Ovary (tissue), 9 donors: Measurements from ENCODE around the gene SMO. TPM values are rescaled to one million over a fixed set of nuclear protein-coding genes. Genes with fewer than 3 reads are reported as not detected.

Source experiments
- DNase-seq, 5 donors: peaks; one replicate each; pipeline ENCODE4 v3.0.0-alpha.2; 2019 to 2020
- H3K27ac ChIP-seq, 2 donors: fragments of 200-600 bp; one replicate each; pipeline versions ENCODE4 v1.5.1 to v1.8.0; 2019 to 2022
- H3K27me3 ChIP-seq: fragments of 200-600 bp; one replicate; pipeline ENCODE4 v1.8.0; 2022
- H3K36me3 ChIP-seq: fragments of 200-600 bp; sonication (generic); one replicate; pipeline ENCODE4 v1.5.1; 2019
- H3K4me1 ChIP-seq: one replicate; pipeline ENCODE4 v1.8.1; 2013; ENCODE audit warnings: mild to moderate bottlenecking, moderate library complexity; ENCODE audit not compliant: insufficient read depth
- H3K4me3 ChIP-seq: fragments of 200-600 bp; sonication (generic); one replicate; pipeline ENCODE4 v1.5.1; 2017
- H3K9me3 ChIP-seq, 2 donors: fragments of 200-600 bp in 1 of 2; sonication (generic) in 1 of 2; one replicate each; pipeline versions ENCODE4 v1.5.1 to v1.8.1; 2013 to 2019; ENCODE audit warnings: mild to moderate bottlenecking in 1 of 2, moderate library complexity in 1 of 2
- EP300 ChIP-seq: sonication (generic); formaldehyde crosslinking; IDR thresholded peaks from one replicate; pipeline ENCODE4 v1.6.1; 2017; ENCODE audit warnings: antibody characterized with exemption
- POLR2A ChIP-seq: fragments of 450-650 bp; IDR thresholded peaks from one replicate; pipeline ENCODE4 v1.6.1; 2017; ENCODE audit warnings: antibody characterized with exemption, mild to moderate bottlenecking, moderate library complexity
- WGBS, 3 donors: extraction: QIAGEN DNeasy Blood & Tissue Kit in 1 of 3; methylation state at CpG; one replicate each; pipeline versions ENCODE4 v1.1.5 to v1.1.7; 2013 to 2017; 5-methylcytosine and 5-hydroxymethylcytosine counted together
- intact Hi-C, 4 donors: fragments of 100-400 bp; cut with DNase I; formaldehyde crosslinking; loops; one replicate each; pipeline versions ENCODE4 v1.11.0 to v1.15.1; 2022 to 2023
- polyA plus RNA-seq, 2 donors: library from polyadenylated mRNA; stranded (reverse); fragments of 200-250 nt in 1 of 2; fragments of 350-450 nt in 1 of 2; fragmentation: Illumina TruSeq in 1 of 2; extraction: RNeasy Lipid Tissue Mini Kit (QIAGEN cat#74804) in 1 of 2; gene quantifications; one replicate each; pipeline ENCODE4 v1.2.3, GENCODE V29; 2013 to 2014
- small RNA-seq: library from RNA; depleted of rRNA; stranded (forward); fragments of <200 nt; gene quantifications from one replicate; pipeline ENCODE3, GENCODE V24; 2016
- total RNA-seq, 7 donors: library from RNA; depleted of rRNA in 2 of 7; stranded (reverse); fragments of >200 nt in 2 of 7; fragmentation: NEBNext Ultra II Directional in 3 of 7; extraction: Animal tissue kit (Norgen Biotek cat#: 25700) in 3 of 7; gene quantifications; one replicate each; pipeline versions ENCODE4 v1.1.0 to v1.2.4, GENCODE V29; 2016 to 2023
- TF ChIP-seq, protein P1 (sequence below), 3 donors: fragments of 450-650 bp in 2 of 3; fragments of 200-600 bp in 1 of 3; IDR thresholded peaks; one replicate each; pipeline versions ENCODE4 v1.5.1 to v1.8.0; 2016 to 2022; ENCODE audit warnings: antibody characterized with exemption in 3 of 3, mild to moderate bottlenecking in 1 of 3
- donor health status: DM: no; HTN: no; CAD: no; lungs with moderate emphysema.
- donor health status: DM: no; HTN: no; CAD: no.
- donor health status: Bipolar disorder and iron deficiency.
- donor health status: DM: yes; HTN: yes; CAD: no.
- donor health status: DM: no; HTN: no; CAD: no.
- donor health status: DM: yes; HTN: yes; CAD: no.

Gene SMO
- total and polyA plus RNA-seq, 9 donors = 14.3 to 47.8 (median 33.2) TPM

GRCh38 chr7:129258649-129259389 lies 70.4 kb downstream of the SMO start:
- no peak for TF ChIP-seq EP300
- no peak for TF ChIP-seq POLR2A
- TF ChIP-seq, protein P1, sequence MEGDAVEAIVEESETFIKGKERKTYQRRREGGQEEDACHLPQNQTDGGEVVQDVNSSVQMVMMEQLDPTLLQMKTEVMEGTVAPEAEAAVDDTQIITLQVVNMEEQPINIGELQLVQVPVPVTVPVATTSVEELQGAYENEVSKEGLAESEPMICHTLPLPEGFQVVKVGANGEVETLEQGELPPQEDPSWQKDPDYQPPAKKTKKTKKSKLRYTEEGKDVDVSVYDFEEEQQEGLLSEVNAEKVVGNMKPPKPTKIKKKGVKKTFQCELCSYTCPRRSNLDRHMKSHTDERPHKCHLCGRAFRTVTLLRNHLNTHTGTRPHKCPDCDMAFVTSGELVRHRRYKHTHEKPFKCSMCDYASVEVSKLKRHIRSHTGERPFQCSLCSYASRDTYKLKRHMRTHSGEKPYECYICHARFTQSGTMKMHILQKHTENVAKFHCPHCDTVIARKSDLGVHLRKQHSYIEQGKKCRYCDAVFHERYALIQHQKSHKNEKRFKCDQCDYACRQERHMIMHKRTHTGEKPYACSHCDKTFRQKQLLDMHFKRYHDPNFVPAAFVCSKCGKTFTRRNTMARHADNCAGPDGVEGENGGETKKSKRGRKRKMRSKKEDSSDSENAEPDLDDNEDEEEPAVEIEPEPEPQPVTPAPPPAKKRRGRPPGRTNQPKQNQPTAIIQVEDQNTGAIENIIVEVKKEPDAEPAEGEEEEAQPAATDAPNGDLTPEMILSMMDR (IDR thresholded peaks at IDR 0.05) = no peak
- intact Hi-C loops = no loop called here
- WGBS, 3 donors = 82 to 85% (median 84%) methylated on average over 4 of the region's 4 CpGs
- H3K27ac ChIP-seq = no peak overlapping the region
- no peak overlapping the region for H3K4me3 ChIP-seq
- peaks cover 2% of the 10 kb centered on the region for H3K4me1 ChIP-seq
- no peaks in the 10 kb centered on the region for H3K36me3 ChIP-seq
- no peaks in the 10 kb centered on the region for H3K27me3 ChIP-seq
- DNase-seq = no peak
- no peaks in the 10 kb centered on the region for H3K9me3 ChIP-seq

- WGBS, 3 donors = 69 to 92% (median 80%) methylated on average over 2 of the region's 2 CpGs
- intact Hi-C loops = no loop called here
- Histone ChIP-seq H3K4me1 (peaks cover 2% of the 10 kb centered on the region), H3K27ac (no peak overlapping the region), H3K9me3 (no peaks in the 10 kb centered on the region), H3K27me3 (no peaks in the 10 kb centered on the region), H3K36me3 (no peaks in the 10 kb centered on the region), H3K4me3 (no peak overlapping the region)
- no peak for DNase-seq
- TF ChIP-seq EP300 = no peak
- TF ChIP-seq POLR2A = no peak
- TF ChIP-seq, protein P1 (IDR thresholded peaks at IDR 0.05) = no peak
These were observed 73.9 kb downstream of the SMO start for GRCh38 chr7:129262324-129262723.

Small RNAs within 50 kb of the gene (small RNA-seq; reads per million reads assigned to genes)
- gene RNY1P11 = not detected

Other genes starting within 250 kb of the SMO start
- gene TNPO3, start 133.5 kb upstream of the SMO start, total RNA-seq = 10 to 100 TPM; 22.9 to 35.4 (median 30.9) TPM
- 10 to 100 TPM; 18.6 to 40.1 TPM for gene TNPO3, start 133.5 kb upstream of the SMO start, polyA plus RNA-seq
- 1 to 10 TPM; 1.7 to 6.5 (median 5.7) TPM for gene TSPAN33, start 43.9 kb upstream of the SMO start, total RNA-seq
- 1 to 10 TPM; 8.9 to 9.3 TPM for gene TSPAN33, start 43.9 kb upstream of the SMO start, polyA plus RNA-seq
- 10 to 100 TPM; 12.6 to 25.8 (median 17.2) TPM for gene AHCYL2, start 36.4 kb downstream of the SMO start, total RNA-seq
- gene AHCYL2, start 36.4 kb downstream of the SMO start, polyA plus RNA-seq = 10 to 100 TPM in 1 of 2 donors, 1 to 10 TPM in 1; 8.7 to 19.3 TPM
- gene STRIP2, start 245.8 kb downstream of the SMO start, total RNA-seq = 1 to 10 TPM in 3 of 7 donors, under 1 TPM in 4; 0.12 to 1.6 (median 0.92) TPM
- 1 to 10 TPM in 1 of 2 donors, under 1 TPM in 1; 0.92 to 1.0 TPM for gene STRIP2, start 245.8 kb downstream of the SMO start, polyA plus RNA-seq